Measurements from ENCODE around the gene CHURC1.
"Not testable (repeated sequence)": the region's sequence is repeated elsewhere in the genome, so short reads cannot be mapped to it uniquely, and the experiment has no call there.

Gene CHURC1

DNA sequence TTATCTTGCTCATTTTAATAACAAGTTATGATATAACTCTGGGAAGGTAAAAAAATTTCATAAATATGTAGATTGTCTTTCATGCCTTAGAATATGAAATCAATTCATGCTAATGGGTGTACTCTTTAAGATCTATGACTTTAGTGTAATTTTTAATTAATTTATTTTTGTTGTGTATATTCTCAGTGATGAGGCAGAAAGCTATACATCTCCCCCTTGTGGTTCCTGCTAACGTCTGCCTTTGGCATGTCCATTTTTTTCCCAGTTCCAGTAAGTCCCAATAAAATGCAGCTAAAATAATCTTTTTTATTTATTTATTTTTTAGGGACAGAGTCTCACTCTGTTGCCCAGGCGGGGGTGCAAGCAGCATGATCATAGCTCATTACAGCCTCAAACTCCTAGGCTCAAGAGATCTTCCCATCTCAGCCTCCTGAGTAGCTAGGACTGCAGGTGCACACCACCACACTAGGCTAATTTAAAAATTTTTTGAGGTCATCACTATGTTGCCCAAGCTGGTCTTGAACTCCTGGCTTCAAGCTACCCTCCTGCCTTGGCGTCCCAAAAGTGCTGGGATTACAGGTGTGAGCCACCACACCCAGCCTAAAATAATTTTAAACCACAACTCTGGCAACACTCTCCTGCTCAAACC, 3.3 kb upstream of the CHURC1 start:
- no peak for DNase-seq (ENCODE audit: low spot score)

DNA sequence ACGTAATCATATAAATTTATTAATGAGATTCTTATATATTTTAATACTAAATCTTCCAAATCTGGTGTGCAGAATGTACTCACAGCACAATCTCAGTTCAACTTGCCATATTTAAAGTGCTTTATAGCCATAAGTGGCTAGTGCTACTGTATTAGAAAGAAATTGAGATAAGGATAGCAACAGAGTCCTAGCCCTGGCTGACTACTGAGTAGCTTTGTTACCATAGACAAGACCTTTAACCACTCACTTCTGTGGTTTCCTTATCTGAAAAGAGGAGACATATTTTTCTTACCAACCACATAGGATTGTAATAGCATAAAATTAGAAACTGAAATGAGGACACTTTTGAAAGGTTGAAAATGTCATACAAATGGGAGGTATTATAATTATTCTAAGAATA, 2.0 kb upstream of the CHURC1 start:
- no peak for DNase-seq (ENCODE audit: low spot score)

DNA sequence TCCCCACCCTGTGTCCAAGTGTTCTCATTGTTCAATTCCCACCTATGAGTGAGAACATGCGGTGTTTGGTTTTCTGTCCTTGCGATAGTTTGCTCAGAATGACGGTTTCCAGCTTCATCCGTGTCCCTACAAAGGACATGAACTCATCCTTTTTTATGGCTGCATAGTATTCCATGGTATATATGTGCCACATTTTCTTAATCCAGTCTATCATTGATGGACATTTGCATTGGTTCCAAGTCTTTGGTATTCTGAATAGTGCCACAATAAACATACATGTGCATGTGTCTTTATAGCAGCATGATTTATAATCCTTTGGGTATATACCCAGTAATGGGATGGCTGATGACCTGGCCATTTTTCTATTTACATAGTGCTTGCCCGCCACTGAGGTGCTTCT, 778 bp upstream of the CHURC1 start:
- not testable (repeated sequence) for DNase-seq (ENCODE audit: low spot score)

DNA sequence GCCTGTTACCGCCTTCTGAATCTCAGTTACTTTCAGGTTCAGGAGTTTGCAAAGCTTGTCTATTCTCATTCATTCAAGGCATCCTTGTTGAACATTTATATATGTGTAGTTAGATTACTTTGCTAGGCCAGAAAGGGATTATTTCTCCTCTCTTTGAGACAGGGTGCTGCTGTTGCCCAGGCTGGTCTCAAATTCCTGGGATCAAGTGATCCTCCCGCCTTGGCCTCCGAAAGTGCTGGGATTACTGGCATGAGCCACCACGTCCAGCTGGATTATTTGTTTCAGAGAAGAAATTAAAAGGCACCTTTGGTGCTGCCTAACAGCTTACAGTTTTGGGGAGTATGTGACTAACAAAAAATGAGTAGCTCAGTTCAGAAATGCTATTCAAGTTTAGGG, 772 bp downstream of the CHURC1 start:
- DNase-seq (ENCODE audit: low spot score): no peak

DNA sequence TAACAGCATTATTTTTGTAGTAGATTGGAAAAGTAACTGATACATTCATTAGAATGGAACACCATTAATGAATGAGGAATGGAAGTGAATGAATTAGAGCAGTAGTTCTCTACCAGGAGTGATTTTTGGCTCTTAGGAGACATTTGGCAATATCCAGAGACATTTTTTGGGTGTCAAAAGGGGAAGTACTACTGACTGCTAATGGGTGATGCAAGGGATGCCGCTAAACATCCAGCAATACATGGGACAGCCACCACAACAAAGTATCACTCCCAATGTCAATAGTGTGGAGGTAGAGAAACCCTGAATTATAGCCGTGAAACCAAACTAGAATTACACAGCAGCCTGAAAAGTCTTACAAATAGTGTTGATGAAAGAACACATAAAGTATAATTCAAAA, 1.5 kb downstream of the CHURC1 start:
- no peak for DNase-seq (ENCODE audit: low spot score)

DNA sequence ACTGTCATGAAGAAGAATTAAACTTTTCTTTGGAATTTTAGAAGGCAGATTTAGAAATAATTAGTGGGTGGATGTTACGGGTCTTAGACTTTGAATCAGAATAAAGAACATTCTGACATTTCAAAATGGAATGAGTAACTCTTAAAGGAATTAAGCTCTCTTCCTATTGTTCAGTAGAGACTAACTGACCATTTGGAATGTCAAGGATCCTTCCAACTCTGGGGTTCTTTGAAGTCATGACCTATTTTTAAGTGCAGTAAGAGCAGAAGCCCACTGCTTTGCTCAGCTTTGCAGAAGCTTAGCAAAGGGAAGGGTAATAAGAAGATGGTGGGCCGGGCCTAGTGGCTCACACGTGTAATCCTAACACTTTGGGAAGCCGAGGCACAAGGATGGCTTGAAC, 4.0 kb downstream of the CHURC1 start:
- no peak for DNase-seq (ENCODE audit: low spot score)

DNA sequence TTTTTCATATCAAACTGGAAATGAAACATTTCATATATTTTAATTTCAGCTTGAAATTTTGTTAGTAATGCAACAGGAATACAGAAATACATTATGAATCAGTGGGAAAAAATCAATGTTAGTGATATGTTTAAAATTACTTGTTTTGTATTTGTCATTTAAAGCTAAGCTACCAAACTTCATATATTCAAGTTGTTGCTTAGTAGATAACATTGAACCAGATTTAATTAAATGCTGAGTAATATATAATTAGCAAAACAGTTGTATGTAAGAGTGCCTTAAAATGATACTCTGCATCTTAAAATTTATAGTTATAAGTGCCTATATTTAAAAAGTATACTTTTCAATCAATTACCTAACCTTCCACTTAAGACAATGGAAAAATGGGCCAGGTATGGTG, 5.0 kb downstream of the CHURC1 start:
- no peak for DNase-seq (ENCODE audit: low spot score)

DNA sequence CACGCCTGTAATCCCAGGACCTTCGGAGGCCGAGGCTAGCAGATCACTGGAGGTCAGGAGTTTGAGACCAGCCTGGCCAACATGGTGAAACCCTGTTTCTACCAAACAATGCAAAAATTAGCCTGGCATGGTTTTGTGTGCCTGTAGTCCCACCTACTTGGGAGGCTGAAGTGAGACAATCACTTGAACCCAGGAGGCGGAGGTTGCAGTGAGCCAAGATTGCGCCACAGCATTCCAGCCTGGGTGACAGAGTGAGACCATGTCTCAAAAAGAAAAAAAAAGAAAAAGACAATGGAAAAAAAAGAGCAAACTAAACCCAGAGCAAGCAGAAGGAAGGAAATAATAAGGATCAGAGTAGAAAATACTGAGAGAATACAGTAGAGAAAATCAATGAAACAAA, 5.4 kb downstream of the CHURC1 start:
- DNase-seq (ENCODE audit: low spot score): no peak

DNA sequence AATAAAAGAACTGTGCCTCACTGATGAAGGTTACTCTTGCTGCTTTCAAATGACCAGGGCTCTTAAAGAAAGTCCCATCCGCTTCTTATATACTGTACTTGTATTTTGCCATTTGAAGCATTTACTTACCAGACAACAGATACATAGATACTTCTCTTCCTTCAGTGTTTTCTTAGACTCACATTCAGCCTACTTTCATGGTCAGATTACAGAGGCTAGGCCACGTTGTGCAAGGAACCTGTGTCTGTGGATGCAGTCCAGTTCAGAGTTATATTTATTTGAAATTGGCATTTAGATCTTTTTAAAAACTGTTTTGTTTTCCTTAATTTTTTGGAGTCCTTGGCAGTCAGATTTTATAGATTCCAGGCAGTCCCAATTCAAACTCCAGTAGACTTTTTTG, 6.2 kb downstream of the CHURC1 start:
- no peak for DNase-seq (ENCODE audit: low spot score)

DNA sequence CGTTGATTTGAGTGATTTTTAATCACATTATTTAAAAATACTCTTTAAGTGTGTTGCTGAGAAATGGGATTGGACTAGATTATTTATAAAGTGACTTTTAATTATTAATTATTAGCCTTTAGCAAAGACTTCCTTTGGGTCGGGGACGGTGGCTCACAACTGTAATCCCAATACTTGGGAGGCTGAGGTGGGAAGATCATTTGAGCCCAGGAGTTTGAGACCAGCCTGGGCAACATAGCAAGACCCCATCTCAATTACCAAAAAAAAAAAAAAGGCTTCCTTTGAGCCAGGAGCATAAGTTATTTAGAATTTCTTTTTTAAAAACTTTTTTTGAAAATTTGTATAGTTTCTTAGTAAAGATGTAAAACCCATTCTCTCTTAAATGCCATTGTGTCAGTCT, 8.8 kb downstream of the CHURC1 start:
- DNase-seq (ENCODE audit: low spot score): no peak

DNA sequence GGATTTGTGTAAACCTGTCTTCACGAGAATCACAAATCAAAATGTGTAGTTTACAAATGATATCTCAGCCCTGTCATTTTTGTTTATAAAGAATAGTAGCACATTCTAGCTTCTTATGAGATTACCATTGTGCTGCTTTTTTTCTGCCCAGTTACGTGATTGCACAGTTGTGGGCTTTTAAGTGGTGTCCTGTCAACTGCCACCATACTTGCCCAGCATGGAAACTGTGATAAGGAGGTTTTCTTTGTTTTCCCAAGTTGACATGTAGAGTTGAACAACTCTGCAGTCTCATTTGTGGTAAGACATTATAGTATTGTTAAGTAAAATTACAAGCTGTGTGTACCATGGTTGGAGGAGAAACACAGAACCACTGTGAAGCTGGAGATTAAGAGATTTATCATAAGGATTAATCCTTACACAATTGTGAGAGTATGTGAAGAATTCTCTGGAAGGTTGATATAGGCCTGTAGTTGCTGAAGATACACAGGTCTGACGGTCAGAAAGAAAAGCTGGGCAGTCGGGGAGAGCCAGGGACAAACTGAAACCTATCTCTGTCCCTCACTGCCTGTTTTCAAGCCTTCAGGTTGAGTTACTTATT, 12.2 kb downstream of the CHURC1 start:
- no peak for DNase-seq (ENCODE audit: low spot score)

DNA sequence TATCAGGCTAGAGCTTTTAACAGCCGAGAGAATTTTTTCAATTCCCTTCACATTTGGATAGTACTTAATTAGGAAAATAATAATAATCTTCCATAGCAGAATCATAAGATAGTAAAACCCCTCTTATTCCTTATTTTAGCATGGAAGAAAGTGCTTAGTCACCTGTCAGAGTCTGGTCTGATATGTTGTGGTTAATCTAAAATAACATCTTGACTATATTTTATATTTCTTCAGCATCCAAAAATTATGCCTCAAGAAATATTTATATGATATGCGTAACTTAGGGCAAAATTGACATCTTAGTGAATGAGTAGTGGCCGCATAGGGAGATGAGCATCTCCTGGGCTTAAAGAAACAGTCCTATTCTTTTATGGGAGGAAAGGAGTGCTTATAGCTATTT, 12.8 kb downstream of the CHURC1 start:
- DNase-seq (ENCODE audit: low spot score): no peak

DNA sequence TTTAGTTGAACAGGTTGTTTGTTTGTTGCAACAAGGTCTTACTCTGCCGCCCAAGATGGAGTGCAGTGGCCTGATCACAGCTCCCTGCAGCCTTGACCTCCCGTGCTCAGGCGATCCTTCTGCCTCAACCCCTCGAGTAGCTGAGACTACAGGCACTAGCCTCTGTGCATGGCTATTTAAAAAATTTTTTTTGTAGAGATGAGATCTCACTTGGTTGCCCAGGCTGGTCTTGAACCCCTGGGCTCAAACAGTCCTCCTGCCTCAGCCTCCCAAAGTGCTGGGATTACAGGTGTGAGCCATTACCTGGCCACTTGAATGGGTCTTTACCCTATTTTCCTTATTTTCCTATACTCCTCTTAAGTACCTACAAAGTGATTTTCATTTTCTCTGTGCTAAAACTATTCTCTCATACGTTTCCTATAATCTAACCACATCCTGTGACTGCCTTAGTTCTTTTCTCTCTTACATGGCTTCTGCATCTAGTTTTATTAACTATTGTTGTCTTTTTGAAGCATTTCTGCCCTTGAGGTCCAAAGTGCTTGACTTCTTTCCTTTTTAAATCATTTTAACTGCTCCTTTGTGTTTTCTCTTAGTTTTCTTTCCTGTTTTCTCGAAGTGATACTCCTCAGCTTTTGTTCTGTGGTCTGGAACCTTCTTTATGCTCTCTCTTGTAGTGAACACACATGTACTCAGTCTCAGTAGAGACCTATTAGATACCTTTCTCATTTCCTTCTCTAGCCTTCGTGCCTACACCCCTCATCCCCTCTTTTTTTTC, 14.2 kb downstream of the CHURC1 start:
- no peak for DNase-seq (ENCODE audit: low spot score)

DNA sequence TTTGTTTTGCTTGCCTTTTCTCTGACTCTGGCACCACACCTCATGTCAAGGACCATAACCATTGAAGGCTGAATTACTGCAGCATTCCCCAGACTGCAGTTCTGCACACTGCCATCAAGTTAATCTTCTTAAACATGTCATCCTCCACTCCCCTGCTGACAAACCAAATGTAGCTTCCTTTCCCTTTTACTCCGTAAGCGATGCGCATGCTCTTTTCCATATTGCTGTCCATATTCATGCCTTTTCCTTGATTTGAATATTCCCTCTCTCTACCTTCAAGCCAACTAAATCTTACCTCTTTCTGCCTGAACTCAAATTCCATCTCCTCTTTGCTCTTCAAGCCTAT, 14.7 kb downstream of the CHURC1 start:
- DNase-seq (ENCODE audit: low spot score): no peak

DNA sequence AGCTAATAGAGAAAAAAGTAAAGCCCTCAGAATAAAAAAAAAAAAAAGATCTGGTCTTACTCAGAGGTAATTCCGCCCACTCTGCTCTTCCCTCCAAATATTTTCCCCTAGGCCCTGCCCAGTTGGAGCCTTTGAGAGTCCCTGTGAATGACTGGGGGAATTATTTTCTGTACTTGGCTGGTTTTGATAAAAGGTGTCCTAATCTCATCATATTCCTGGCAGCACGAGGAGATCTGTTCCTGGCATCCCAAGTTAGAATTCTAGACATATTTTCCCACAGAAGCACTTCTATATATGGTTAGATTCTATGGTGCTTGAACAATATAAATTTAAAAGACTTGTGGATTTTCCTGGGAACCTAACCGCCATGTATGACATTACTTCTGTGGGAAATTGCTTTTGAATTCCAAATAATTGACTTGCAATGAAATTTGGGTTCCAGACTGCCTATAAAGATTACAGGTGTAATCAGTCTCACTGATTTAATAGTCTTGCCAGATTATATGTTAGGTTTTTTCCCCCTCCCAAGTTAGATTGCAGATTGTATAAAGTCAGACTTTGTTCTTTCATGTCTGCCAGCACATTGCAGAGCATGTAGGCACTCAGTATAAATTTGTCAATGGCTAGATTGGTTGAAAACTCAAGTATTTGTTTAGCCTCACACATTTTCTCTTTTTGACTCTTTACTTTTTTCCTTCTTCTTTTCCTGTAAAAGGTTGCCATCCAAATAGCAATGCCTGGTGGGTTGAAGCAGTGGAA, 16.0 kb downstream of the CHURC1 start:
- no peak for DNase-seq (ENCODE audit: low spot score)

DNA sequence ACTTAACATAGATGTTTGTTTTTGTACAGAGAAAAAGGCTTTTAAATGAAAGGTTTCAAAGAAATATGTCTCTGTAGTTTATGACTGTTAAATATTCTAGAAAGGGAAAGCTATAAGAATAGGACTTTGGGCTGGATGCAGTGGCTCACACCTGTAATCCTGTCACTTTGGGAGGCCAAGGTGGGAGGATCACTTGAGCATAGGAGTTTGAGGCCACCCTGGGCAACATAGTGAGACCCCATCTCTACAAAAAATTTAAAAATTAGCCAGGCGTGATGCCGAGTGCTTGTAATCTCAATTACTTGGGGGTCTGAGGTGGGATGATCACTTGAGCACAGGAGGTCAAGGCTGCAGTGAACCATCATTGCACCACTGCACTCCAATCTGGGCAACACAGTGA, 16.9 kb downstream of the CHURC1 start:
- no peak for DNase-seq (ENCODE audit: low spot score)

DNA sequence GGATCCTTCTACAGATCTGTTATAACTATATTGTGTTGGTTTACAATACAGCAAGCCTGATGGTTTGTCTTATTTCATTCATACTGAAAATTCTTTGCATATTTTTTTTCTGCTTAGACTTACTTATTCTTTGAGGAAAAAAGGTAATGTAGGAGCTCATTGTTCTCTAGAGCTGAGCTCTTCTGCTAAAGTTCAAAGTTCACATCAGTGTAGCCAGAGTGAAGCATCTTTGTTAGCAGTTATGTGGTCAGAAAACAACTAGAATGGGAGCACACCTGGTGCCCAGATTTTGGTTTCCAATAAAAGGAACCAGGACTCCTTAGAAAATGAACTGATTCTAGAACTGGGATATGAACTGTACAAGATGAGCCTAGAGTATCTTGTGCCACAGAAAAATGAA, 18.0 kb downstream of the CHURC1 start:
- DNase-seq (ENCODE audit: low spot score): no peak

DNA sequence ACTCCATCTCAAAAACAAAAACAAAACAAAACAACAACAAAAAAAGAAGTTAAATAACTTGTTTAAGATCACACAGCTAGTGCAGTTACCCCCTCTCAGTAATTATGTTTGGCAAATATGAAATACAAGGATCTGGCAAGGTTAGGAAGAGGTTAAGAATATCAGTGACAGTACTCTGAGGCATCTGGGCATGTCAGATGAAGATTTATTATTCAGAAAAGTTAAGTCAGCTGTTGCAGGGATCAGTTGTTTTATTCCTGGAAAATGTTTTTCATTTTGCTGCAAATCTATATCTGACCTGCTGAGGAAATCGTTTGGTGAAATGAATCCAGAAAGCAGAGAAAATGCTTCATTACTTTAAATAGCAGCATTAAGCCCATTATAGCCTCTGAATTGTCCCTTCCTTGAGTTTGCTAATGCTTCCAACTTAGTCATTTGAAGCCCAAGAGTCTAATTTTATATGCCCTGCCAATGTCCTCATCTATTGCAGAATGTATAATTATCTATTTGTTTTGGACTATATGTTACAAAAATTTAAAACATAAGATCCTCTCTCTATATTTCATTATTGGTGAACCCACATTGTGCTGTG, 20.2 kb downstream of the CHURC1 start:
- no peak for DNase-seq (ENCODE audit: low spot score)

DNA sequence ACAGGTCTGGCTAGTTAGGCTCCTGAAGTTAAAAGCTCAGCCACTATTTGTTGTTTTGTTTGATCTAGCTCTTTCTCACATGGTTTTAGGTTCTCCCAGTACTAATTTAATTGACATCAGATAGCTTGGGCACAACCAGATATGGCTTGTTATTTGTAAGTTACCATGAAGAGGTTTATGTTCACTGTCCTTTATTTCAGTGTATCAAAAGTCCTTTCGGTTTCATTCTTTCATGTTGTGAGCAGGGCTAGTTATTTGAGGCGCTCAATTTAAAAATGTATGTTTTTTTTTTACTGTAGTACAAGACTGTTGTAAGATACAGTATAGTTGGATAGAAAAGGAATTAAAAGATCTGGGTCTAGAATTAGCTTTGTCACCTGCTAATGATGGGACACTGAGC, 21.3 kb downstream of the CHURC1 start:
- DNase-seq (ENCODE audit: low spot score): no peak

DNA sequence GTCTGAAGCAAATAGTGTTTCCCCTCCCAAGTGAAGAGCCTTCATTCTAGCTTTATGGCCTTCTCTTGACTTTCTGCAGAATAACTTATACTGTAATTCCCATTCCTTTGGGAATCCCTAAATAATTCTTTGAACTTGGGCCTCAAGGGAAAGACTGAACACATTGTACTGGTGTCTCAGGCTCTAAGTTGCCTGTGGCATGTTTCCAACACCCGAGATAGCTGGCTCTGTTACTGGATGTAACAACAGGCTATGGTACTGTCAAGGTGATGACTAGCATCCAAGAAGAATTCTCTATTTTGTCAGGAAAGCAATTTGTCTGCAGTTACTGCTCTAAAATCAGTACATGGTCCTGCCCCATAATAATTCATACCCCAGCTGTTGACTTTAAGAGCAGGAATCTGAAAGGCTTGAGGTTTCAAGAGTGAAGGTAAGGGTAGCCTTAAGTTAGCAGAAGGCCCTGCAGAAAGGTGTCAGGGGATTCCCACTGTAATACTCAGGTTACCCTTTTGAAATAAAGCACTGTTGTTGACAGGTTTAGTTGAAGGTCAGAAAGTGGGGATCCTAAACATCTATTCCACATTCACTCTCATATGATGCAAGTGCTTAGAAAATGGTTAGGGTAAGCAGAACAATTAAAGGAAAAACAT, 23.0 kb downstream of the CHURC1 start:
- no peak for DNase-seq (ENCODE audit: low spot score)

DNA sequence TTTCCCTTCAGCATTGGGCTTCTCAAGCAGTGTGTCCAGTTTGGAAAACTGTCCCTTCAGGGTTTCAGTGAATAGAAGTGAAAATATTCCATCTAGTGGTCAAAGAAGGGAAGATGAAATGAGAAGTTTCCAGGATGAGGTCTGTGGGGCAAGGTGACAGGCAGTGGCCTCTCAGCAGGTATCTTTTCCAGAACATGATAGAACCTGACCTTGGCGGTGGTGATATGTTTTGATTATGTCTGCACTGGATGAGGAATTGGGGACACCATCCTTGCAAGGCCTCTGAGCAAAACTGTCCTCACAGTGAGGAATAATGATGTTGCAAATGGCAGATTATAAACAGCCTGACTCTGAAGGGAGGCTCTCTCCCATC, 23.6 kb downstream of the CHURC1 start:
- no peak for DNase-seq (ENCODE audit: low spot score)

All from HuH-7 (cell line).